Natural killer cell (primary cell): ENCODE results near the gene KRTAP9-4. TPM values are rescaled to one million over a fixed set of nuclear protein-coding genes. Genes with fewer than 3 reads are reported as not detected.
"Not testable (repeated sequence)": the region's sequence is repeated elsewhere in the genome, so short reads cannot be mapped to it uniquely, and the experiment has no call there.

Experiments used
- ATAC-seq, 3 donors: fragments of 150-1000 bp in 2 of 3; fragments of 200-7000 bp in 1 of 3; cut with Tn5 transposase; 1 replicate in 1 of 3; 2 replicates in 2 of 3; pipeline ENCODE4 v1.10.0; 2021; ENCODE audit warnings: mild to moderate bottlenecking in 2 of 3, moderate library complexity in 2 of 3
- DNase-seq, 2 donors: peaks; one replicate each; pipeline versions ENCODE4 v3.0.0 to v3.0.0-alpha.2; 2013 to 2021; ENCODE audit warnings: mixed read lengths in 1 of 2
- H3K27ac ChIP-seq: one replicate; pipeline ENCODE4 v1.5.1; 2013; ENCODE audit warnings: mild to moderate bottlenecking, low read length
- H3K27me3 ChIP-seq: one replicate; pipeline ENCODE4 v1.6.1; 2013; ENCODE audit warnings: low read length; ENCODE audit not compliant: control insufficient read depth, insufficient read depth
- H3K36me3 ChIP-seq: one replicate; pipeline ENCODE4 v1.6.1; 2013; ENCODE audit warnings: low read length; ENCODE audit not compliant: control insufficient read depth, insufficient read depth
- H3K4me1 ChIP-seq: one replicate; pipeline ENCODE4 v1.6.1; 2013; ENCODE audit warnings: low read length; ENCODE audit not compliant: control insufficient read depth, insufficient read depth
- H3K4me3 ChIP-seq: one replicate; pipeline ENCODE4 v1.5.1; 2013; ENCODE audit warnings: low read length
- H3K9me3 ChIP-seq: one replicate; pipeline ENCODE4 v1.6.1; 2013; ENCODE audit warnings: low read length; ENCODE audit not compliant: control insufficient read depth, insufficient read depth
- H3K27ac Mint-ChIP-seq, 2 donors: one replicate each; pipeline ENCODE4 v1.8.0; 2022; ENCODE audit warnings: mild to moderate bottlenecking in 2 of 2, mixed read lengths in 2 of 2, moderate library complexity in 1 of 2
- H3K27me3 Mint-ChIP-seq, 2 donors: one replicate each; pipeline ENCODE4 v1.8.0; 2022; ENCODE audit warnings: low read depth in 2 of 2, mixed read lengths in 2 of 2
- H3K36me3 Mint-ChIP-seq: one replicate; pipeline ENCODE4 v1.8.0; 2022; ENCODE audit warnings: mixed read lengths
- H3K4me1 Mint-ChIP-seq, 2 donors: one replicate each; pipeline ENCODE4 v1.8.0; 2022; ENCODE audit warnings: mixed read lengths in 2 of 2
- H3K4me3 Mint-ChIP-seq: one replicate; pipeline ENCODE4 v1.8.0; 2022; ENCODE audit warnings: mild to moderate bottlenecking, moderate library complexity, mixed read lengths
- H3K9me3 Mint-ChIP-seq, 2 donors: one replicate each; pipeline ENCODE4 v1.8.0; 2022; ENCODE audit warnings: mixed read lengths in 2 of 2
- CTCF ChIP-seq: fragments of 200-600 bp; IDR thresholded peaks from one replicate; pipeline ENCODE4 v1.8.0; 2022; ENCODE audit warnings: antibody characterized with exemption
- WGBS: methylation state at CpG from one replicate; pipeline ENCODE4 v1.1.7; 2013; ENCODE audit warnings: missing lambda C conversion rate; ENCODE audit not compliant: insufficient coverage; 5-methylcytosine and 5-hydroxymethylcytosine counted together
- intact Hi-C: fragments of 100-400 bp; cut with micrococcal nuclease; formaldehyde crosslinking; loops from one replicate; pipeline ENCODE4 v1.14.2; 2022
- total RNA-seq, 4 donors: library from RNA; stranded (reverse); fragments of 120-200 nt in 1 of 4; gene quantifications; one replicate each; pipeline versions ENCODE4 v1.2.3 to v1.2.4, GENCODE V29; 2013 to 2022

Gene KRTAP9-4
- total RNA-seq, 3 donors from 2014 or later (not counting 1 experiment from before 2014, with no cell fraction given), result not detected

- Mint-ChIP-seq H3K27ac (no peak overlapping the region), H3K4me1 (no peaks in the 10 kb centered on the region), H3K27me3 (peaks cover 23 to 49% of the 10 kb centered on the region in 2 donors), H3K9me3 (no peaks in the 10 kb centered on the region), H3K4me3 (no peak overlapping the region), H3K36me3 (no peaks in the 10 kb centered on the region)
- intact Hi-C loops, result no loop called here
- DNase-seq (peak in 1 of 2 donors; percentile 0), ATAC-seq (no peak)
- WGBS, result 90% methylated on average over 1 of the region's 1 CpG
- no peaks in the 10 kb centered on the region for H3K36me3 ChIP-seq
- H3K27ac ChIP-seq, result no peak overlapping the region
- TF ChIP-seq CTCF, result no peak
- no peaks in the 10 kb centered on the region for H3K4me1 ChIP-seq
- H3K27me3 ChIP-seq, result no peaks in the 10 kb centered on the region
- no peak overlapping the region for H3K4me3 ChIP-seq
- no peaks in the 10 kb centered on the region for H3K9me3 ChIP-seq
Observed at GRCh38 chr17:41251261-41251660, 1.8 kb downstream of the KRTAP9-4 start.

GRCh38 chr17:41254861-41255260 is 5.4 kb downstream of the KRTAP9-4 start:
- Histone ChIP-seq H3K9me3 (no peaks in the 10 kb centered on the region), H3K36me3 (no peaks in the 10 kb centered on the region), H3K27ac (no peak overlapping the region), H3K27me3 (peaks cover 2% of the 10 kb centered on the region), H3K4me3 (no peak overlapping the region), H3K4me1 (no peaks in the 10 kb centered on the region)
- Mint-ChIP-seq H3K4me3 (no peak overlapping the region), H3K4me1 (no peaks in the 10 kb centered on the region), H3K36me3 (no peaks in the 10 kb centered on the region), H3K9me3 (no peaks in the 10 kb centered on the region), H3K27me3 (peaks cover 28 to 80% of the 10 kb centered on the region in 2 donors), H3K27ac (no peak overlapping the region)
- intact Hi-C loops, result no loop called here
- peak in 1 of 2 donors; percentile 0 for DNase-seq
- ATAC-seq, result no peak
- WGBS, result 50% methylated on average over 1 of the region's 1 CpG
- TF ChIP-seq CTCF, result no peak

DNA sequence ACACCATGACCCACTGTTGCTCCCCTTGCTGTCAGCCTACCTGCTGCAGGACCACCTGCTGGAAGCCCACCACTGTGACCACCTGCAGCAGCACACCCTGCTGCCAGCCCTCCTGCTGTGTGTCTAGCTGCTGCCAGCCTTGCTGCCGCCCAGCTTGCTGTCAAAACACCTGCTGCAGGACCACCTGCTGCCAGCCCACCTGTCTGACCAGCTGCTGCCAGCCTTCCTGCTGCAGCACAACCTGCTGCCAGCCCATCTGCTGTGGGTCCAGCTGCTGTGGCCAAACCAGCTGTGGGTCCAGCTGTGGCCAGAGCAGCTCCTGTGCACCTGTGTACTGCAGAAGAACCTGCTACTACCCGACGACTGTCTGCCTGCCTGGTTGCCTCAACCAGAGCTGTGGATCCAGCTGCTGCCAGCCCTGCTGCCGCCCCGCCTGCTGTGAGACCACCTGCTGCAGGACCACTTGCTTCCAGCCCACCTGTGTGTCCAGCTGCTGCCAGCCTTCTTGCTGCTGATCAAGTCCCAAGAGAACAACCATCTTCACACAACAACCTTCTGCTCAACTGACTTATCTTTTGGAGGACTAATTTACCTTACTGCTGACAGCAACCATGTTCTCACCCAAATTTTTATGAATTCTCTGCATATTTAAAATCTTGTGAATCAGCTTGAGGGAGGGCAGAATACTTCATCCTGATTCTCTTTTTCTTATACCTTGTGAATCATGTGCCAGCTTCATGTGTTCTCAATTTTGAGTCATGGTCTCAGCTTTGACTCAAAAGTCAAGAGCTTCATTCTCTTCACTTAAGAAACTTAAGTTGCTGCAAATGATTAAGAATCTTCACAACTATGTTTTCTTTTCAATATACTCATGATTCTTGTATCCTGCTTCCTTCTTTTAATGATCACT is 6.1 kb downstream of the KRTAP9-4 start, which contains the start of gene KRTAP9-9:
Gene KRTAP9-9 (plus strand): TSS at position 4 of the 910 bp plus-strand sequence.
- H3K9me3 Mint-ChIP-seq, H3K36me3 ChIP-seq, H3K4me1 ChIP-seq, H3K27ac ChIP-seq, H3K4me1 Mint-ChIP-seq, H3K4me3 ChIP-seq, H3K36me3 Mint-ChIP-seq, ATAC-seq, H3K4me3 Mint-ChIP-seq, H3K27ac Mint-ChIP-seq, H3K27me3 ChIP-seq, intact Hi-C loops, H3K9me3 ChIP-seq: not testable (repeated sequence)
- peak in 1 of 2 donors; percentile 0 for DNase-seq
- peaks cover 27 to 80% of the 10 kb centered on the region in 2 donors for H3K27me3 Mint-ChIP-seq
- WGBS, result 82% methylated on average over 5 of the region's 5 CpGs

DNA sequence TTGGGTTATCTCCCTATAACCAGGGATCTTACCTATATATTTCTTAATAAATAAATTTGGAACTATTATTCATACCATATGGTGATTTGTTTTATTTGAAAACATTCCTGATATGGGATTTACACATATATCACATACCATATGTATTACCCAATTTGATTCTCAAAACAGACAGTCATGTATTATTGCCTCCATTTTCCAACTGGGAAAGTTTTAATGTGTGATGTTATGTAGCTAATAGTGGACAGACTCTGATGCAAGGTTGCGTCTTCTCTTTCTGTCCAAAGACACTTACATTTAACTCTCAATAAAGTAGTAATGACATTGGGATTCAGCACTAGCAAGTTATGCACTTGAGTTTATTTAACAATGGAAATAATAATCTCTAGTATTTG is 6.8 kb downstream of the KRTAP9-4 start:
- H3K27me3 Mint-ChIP-seq, result peaks cover 34 to 80% of the 10 kb centered on the region in 2 donors
- DNase-seq (peak in 1 of 2 donors; percentile 0), ATAC-seq (no peak)
- no peak overlapping the region for H3K4me3 ChIP-seq
- no peak overlapping the region for H3K27ac Mint-ChIP-seq
- no peak overlapping the region for H3K4me3 Mint-ChIP-seq
- H3K9me3 Mint-ChIP-seq, result no peaks in the 10 kb centered on the region
- peaks cover 2% of the 10 kb centered on the region for H3K27me3 ChIP-seq
- no peaks in the 10 kb centered on the region for H3K9me3 ChIP-seq
- no peaks in the 10 kb centered on the region for H3K4me1 ChIP-seq
- no peaks in the 10 kb centered on the region for H3K36me3 Mint-ChIP-seq
- no peaks in the 10 kb centered on the region for H3K4me1 Mint-ChIP-seq
- H3K36me3 ChIP-seq, result no peaks in the 10 kb centered on the region
- no peak for TF ChIP-seq CTCF
- intact Hi-C loops, result no loop called here
- no peak overlapping the region for H3K27ac ChIP-seq
- WGBS, result no CpG with 5 or more reads among the region's 1 CpG
